GM23248 (cell line): Measurements from ENCODE around the gene CHCHD3.

ENCODE experiments used
- EZH2 ChIP-seq: fragments of 200-600 bp; sonication (generic); IDR thresholded peaks from 2 replicates; pipeline ENCODE4 v1.6.1; 2018; ENCODE audit warnings: antibody characterized with exemption, mild to moderate bottlenecking; ENCODE audit not compliant: insufficient read depth, poor library complexity, severe bottlenecking
- EZH2phosphoT487 ChIP-seq: fragments of 200-600 bp; sonication (generic); IDR thresholded peaks from 2 replicates; pipeline ENCODE4 v1.6.1; 2018; ENCODE audit warnings: antibody characterized with exemption, moderate library complexity, mild to moderate bottlenecking, low read depth; ENCODE audit not compliant: insufficient read depth

- no peak for TF ChIP-seq EZH2
- TF ChIP-seq EZH2phosphoT487, result no peak
Measured at GRCh38 chr7:132979524-132979923, 102.4 kb downstream of the CHCHD3 start.
